H1 (cell line): ENCODE measurements around the gene ANGPTL2. TPM values are rescaled to one million over a fixed set of nuclear protein-coding genes. Genes with fewer than 3 reads are reported as not detected.

Experiments
- ATF2 ChIP-seq: IDR thresholded peaks from 2 replicates; pipeline ENCODE4 v1.6.1; 2012; ENCODE audit warnings: low read length, inconsistent platforms
- CBX5 ChIP-seq: fragments of 300-800, 300-1000 bp; sonication (generic); IDR thresholded peaks from 2 replicates; pipeline ENCODE4 v1.7.1; 2016; ENCODE audit warnings: antibody characterized with exemption, low read length, low read depth
- CHD2 ChIP-seq: IDR thresholded peaks from 2 replicates; pipeline ENCODE4 v1.6.1; 2012; ENCODE audit warnings: low read length, improper control_type of control experiment
- E2F6 ChIP-seq: IDR thresholded peaks from 2 replicates; pipeline ENCODE4 v1.6.1; 2012; ENCODE audit warnings: inconsistent platforms
- EP300 ChIP-seq, 2 experiments: IDR thresholded peaks; 1 replicate in 1 of 2; 2 replicates in 1 of 2; pipeline ENCODE4 v1.6.1; 2011 to 2012; ENCODE audit warnings: low read depth in 2 of 2, low read length in 2 of 2, mild to moderate bottlenecking in 2 of 2, borderline replicate concordance in 1 of 2, inconsistent platforms in 1 of 2, moderate library complexity in 1 of 2
- MAFK ChIP-seq: IDR thresholded peaks from 2 replicates; pipeline ENCODE4 v1.6.1; 2012; ENCODE audit warnings: low read depth, mild to moderate bottlenecking, improper control_type of control experiment, low read length
- POU5F1 ChIP-seq: IDR thresholded peaks from 2 replicates; pipeline ENCODE4 v1.6.1; 2011; ENCODE audit warnings: low read depth, mild to moderate bottlenecking, low read length, moderate library complexity
- TAF1 ChIP-seq: IDR thresholded peaks from 2 replicates; pipeline ENCODE4 v1.6.1; 2011; ENCODE audit warnings: mild to moderate bottlenecking, low read depth, low read length
- USF2 ChIP-seq: IDR thresholded peaks from 2 replicates; pipeline ENCODE4 v1.6.1; 2011; ENCODE audit warnings: low read length, improper control_type of control experiment
- YY1 ChIP-seq: IDR thresholded peaks from 2 replicates; pipeline ENCODE4 v1.6.1; 2011; ENCODE audit warnings: low read depth, mild to moderate bottlenecking, low read length
- polyA plus RNA-seq, 7 experiments: library from polyadenylated mRNA; depleted of rRNA in 3 of 7; stranded (reverse) in 5 of 7; unstranded in 2 of 7; fragments of >200 nt in 5 of 7; fragments of 200-250 nt in 2 of 7; gene quantifications; 1 replicate in 5 of 7; 2 replicates in 1 of 7; 4 replicates in 1 of 7; pipeline versions ENCODE4 v1.2.1 to v1.2.3, GENCODE V29; 2011 to 2013; ENCODE audit warnings: missing spikeins in 2 of 7, mixed read lengths in 2 of 7
- total RNA-seq: library from RNA; stranded (reverse); fragmentation: NEBNext Ultra II Directional; extraction: Animal tissue kit (Norgen Biotek cat#: 25700); gene quantifications from 2 replicates; pipeline ENCODE4 v1.2.1, GENCODE V29; 2021

Gene ANGPTL2
- total and polyA plus RNA-seq, 2 of the 8 experiments (the other 6 are each of a cell fraction or from before 2014, with no cell fraction given) = 9.0 to 10.6 TPM

GRCh38 chr9:127132921-127133647 is 10.6 kb upstream of the ANGPTL2 start (continued):
- peak; percentile 18; the same call in 1 of the 2 replicates for TF ChIP-seq MAFK
- no peak for TF ChIP-seq POU5F1
- no peak for TF ChIP-seq EP300 (IDR thresholded peaks at IDR 0.05; ENCODE audit: borderline replicate concordance in 1 of 2, low read depth in 2 of 2, low read length in 2 of 2)
- TF ChIP-seq YY1 = no peak
- no peak for TF ChIP-seq E2F6
- no peak for TF ChIP-seq TAF1
- TF ChIP-seq CHD2 = no peak
- TF ChIP-seq USF2 = no peak
- no peak for TF ChIP-seq ATF2
- TF ChIP-seq CBX5 = no peak
